Measurements from ENCODE around the gene KCNAB3.
A peak's percentile ranks its signal among the peaks of the same experiment; 100 is the strongest.
"Not testable (repeated sequence)": the region's sequence is repeated elsewhere in the genome, so short reads cannot be mapped to it uniquely, and the experiment has no call there.

KCNAB3 gene

GRCh38 chr17:7929158-7930023 lies at the start of gene KCNAB3:
Gene KCNAB3 (minus strand): TSS chr17:7929856. CDS start chr17:7929435, 421 bp downstream.
- DNase-seq (ENCODE audit: low spot score), result peak; percentile 55

GRCh38 chr17:7977805-7978204 lies 48.1 kb upstream of the KCNAB3 start:
- DNase-seq (ENCODE audit: low spot score), result no peak

GRCh38 chr17:7977039-7977438 lies 47.4 kb upstream of the KCNAB3 start:
- no peak for DNase-seq (ENCODE audit: low spot score)

- DNase-seq (ENCODE audit: low spot score), result no peak
These were observed 45.0 kb upstream of the KCNAB3 start for GRCh38 chr17:7974638-7975131.

- DNase-seq (ENCODE audit: low spot score), result no peak
These were observed 42.6 kb upstream of the KCNAB3 start for GRCh38 chr17:7972131-7972785.

- DNase-seq (ENCODE audit: low spot score), result no peak
These were observed 42.0 kb upstream of the KCNAB3 start for GRCh38 chr17:7971651-7972050.

GRCh38 chr17:7969433-7969832 lies 39.8 kb upstream of the KCNAB3 start:
- no peak for DNase-seq (ENCODE audit: low spot score)

- DNase-seq (ENCODE audit: low spot score), result no peak
These were observed 38.1 kb upstream of the KCNAB3 start for GRCh38 chr17:7967751-7968150.

- DNase-seq (ENCODE audit: low spot score), result no peak
These were observed 31.8 kb upstream of the KCNAB3 start for GRCh38 chr17:7961421-7961820.

- no peak for DNase-seq (ENCODE audit: low spot score)
These were observed 30.0 kb upstream of the KCNAB3 start for GRCh38 chr17:7959503-7960253.

- no peak for DNase-seq (ENCODE audit: low spot score)
These were observed 26.7 kb upstream of the KCNAB3 start for GRCh38 chr17:7956228-7956965.

GRCh38 chr17:7955414-7956227 lies 26.0 kb upstream of the KCNAB3 start:
- DNase-seq (ENCODE audit: low spot score), result no peak

- not testable (repeated sequence) for DNase-seq (ENCODE audit: low spot score)
These were observed 23.6 kb upstream of the KCNAB3 start for GRCh38 chr17:7953266-7953665.

GRCh38 chr17:7951143-7951792 lies 21.6 kb upstream of the KCNAB3 start:
- peak; percentile 14 for DNase-seq (ENCODE audit: low spot score)

- DNase-seq (ENCODE audit: low spot score), result no peak
These were observed 20.9 kb upstream of the KCNAB3 start for GRCh38 chr17:7950578-7950977.

GRCh38 chr17:7947651-7948050 lies 18.0 kb upstream of the KCNAB3 start:
- DNase-seq (ENCODE audit: low spot score), result no peak

- no peak for DNase-seq (ENCODE audit: low spot score)
These were observed 16.8 kb upstream of the KCNAB3 start for GRCh38 chr17:7946441-7946840.

GRCh38 chr17:7945651-7946050 lies 16.0 kb upstream of the KCNAB3 start:
- DNase-seq (ENCODE audit: low spot score), result no peak

- DNase-seq (ENCODE audit: low spot score), result no peak
These were observed 14.7 kb upstream of the KCNAB3 start for GRCh38 chr17:7944326-7944725.

- DNase-seq (ENCODE audit: low spot score), result no peak
These were observed 13.6 kb upstream of the KCNAB3 start for GRCh38 chr17:7943291-7943690.

All from CD4-positive, alpha-beta T cell treated with Interleukin-2 at 100 ng/mL for 4 hours (primary cell).